GM19467 (cell line): Measurements from ENCODE around the gene PRDM7.

Experiments used
- ATAC-seq: cut with Tn5 transposase; IDR thresholded peaks from one replicate; pipeline ENCODE4 v1.9.1; 2021; ENCODE audit warnings: mild to moderate bottlenecking, moderate library complexity; ENCODE audit not compliant: unreplicated experiment

PRDM7 gene

GRCh38 chr16:90040152-90041023 is 36.7 kb downstream of the PRDM7 start:
- ATAC-seq: no peak

DNA sequence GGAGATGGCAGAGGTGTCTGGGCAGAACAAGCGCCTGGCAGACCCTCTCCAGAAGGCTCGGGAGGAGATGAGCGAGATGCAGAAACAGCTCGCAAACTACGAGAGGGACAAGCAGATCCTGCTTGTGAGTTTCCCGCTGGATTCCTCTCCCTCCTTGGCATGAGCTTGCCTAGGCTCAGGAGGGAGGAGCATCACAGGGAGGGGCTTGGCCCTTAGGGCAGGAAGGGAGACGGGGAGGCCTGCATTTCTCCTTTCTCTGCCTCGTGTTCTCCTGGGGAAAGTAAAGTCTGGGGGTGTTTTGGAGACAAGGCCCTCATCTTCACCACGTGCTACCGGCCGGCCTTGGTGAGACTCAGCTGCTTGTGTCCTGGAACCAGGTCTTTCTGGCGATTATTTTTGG is 39.9 kb downstream of the PRDM7 start:
- ATAC-seq: no peak

- no peak for ATAC-seq
These were observed 41.2 kb downstream of the PRDM7 start for GRCh38 chr16:90035902-90036301.

DNA sequence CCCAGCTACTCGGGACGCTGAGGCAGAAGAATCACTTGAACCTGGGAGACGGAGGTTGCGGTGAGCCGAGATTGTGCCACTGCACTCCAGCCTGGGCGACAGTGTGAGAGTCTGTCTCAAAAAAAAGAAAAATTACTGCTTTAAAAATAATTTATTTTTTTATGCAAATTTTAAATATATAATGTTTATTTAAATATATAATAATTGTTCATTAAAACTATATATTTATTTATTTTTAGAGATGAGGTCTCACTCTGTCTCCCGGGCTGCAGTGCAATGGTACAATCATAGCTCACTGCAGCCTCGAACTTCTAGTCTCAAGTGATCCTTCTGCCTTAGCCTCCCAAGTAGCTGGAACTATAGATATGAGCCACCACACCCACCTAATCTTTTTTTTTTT is 42.6 kb downstream of the PRDM7 start:
- ATAC-seq: no peak

GRCh38 chr16:90033387-90033786 is 43.7 kb downstream of the PRDM7 start:
- ATAC-seq: no peak

DNA sequence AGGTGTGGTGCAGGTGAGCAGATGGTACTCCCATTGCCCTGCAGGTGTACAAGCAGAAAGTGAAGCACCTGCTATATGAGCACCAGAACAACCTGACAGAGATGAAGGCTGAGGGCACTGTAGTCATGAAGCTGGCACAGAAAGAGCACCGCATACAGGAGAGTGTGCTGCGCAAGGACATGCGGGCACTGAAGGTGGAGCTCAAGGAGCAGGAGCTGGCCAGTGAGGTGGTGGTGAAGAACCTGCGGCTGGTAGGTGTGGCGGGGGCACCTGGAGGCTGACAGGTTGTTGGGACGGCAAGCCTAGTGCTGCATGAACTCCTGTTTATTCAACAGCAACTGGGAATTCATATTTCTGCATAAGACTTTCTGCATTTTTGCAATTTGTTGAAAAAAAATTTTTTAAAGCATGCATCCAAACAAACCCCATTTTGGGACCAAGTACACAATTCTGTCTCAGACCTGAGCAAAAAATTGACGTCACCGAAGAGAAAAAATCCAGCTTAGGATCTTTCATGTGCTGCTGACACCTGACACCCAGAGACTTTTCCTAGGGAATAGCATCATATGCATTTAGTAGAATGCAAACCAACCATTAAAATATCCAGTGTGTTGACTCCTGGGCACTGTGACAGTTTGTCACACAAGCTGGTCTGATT is 44.3 kb downstream of the PRDM7 start:
- no peak for ATAC-seq

DNA sequence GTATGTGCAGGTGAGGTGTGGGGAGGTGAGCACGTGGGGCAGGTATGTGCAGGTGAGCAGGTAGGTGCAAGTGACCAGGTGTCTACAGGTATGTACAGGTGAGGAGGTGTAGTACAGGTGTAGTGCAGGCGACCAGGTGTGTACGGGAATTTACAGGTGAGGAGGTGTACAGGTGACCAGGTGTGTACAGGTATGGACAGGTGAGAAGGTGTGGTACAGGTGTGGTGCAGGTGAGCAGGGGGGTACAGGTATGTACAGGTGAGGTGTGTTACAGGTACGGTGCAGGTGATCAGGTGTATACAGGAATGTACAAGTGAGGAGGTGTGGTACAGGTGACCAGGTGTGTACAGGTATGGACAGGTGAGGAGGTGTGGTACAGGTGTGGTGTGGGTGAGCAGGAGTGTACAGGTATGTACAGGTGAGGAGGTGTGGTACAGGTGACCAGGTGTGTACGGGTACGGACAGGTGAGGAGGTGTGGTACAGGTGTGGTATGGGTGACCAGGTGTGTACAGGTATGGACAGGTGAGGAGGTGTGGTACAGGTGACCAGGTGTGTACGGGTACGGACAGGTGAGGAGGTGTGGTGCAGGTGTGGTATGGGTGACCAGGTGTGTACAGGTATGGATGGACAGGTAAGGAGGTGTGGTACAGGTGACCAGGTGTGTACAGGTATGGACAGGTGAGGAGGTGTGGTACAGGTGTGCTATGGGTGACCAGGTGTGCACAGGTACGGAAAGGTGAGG is 45.0 kb downstream of the PRDM7 start:
- ATAC-seq: no peak

GRCh38 chr16:90031186-90031930 is 45.8 kb downstream of the PRDM7 start:
- no peak for ATAC-seq

GRCh38 chr16:90028985-90029384 is 48.1 kb downstream of the PRDM7 start:
- no peak for ATAC-seq

DNA sequence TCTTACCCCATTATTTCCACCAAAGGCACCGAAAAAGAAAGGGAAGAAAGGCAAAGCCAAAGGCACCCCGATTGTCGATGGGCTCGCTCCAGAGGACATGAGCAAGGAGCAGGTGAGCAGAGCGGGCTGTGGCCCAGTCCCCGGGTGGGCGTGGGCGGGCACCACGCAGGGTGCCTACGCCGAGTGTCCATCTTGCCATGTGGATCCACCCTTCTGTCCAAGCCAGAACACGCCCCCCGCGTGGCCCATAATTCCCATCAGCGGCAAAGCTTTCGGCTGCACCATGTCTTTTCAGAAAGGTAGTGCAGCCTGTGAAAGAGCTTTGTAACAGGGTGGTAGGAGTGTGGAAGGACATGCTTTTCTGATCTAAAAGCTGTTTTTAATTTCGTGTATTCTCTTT is 49.5 kb downstream of the PRDM7 start:
- ATAC-seq: no peak

DNA sequence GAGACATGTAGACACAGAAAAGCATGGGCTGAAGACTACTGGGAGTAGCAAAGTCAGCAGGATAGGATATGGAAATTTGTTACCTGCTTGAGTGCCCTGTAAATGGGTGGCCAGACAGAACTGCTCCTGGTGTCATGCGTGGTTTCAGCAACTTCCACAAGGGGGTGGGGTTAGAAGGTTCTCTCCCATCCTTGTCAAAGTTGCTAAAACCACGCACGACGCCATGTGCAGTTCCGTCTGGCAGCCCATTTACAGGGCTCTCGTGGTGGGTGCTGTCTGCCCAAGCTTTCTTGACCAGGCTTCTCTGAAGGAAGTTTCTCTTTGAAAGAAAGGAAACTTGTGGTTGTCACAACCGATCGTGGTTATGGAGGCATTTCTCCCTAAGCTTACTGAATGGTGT is 51.0 kb downstream of the PRDM7 start:
- no peak for ATAC-seq

GRCh38 chr16:90023078-90023447 is 54.1 kb downstream of the PRDM7 start:
- no peak for ATAC-seq

GRCh38 chr16:90022209-90023077 is 54.7 kb downstream of the PRDM7 start:
- ATAC-seq: peak; percentile 54

- ATAC-seq: no peak
These were observed 56.2 kb downstream of the PRDM7 start for GRCh38 chr16:90020838-90021382.

GRCh38 chr16:90020260-90020837 is 56.8 kb downstream of the PRDM7 start:
- no peak for ATAC-seq

DNA sequence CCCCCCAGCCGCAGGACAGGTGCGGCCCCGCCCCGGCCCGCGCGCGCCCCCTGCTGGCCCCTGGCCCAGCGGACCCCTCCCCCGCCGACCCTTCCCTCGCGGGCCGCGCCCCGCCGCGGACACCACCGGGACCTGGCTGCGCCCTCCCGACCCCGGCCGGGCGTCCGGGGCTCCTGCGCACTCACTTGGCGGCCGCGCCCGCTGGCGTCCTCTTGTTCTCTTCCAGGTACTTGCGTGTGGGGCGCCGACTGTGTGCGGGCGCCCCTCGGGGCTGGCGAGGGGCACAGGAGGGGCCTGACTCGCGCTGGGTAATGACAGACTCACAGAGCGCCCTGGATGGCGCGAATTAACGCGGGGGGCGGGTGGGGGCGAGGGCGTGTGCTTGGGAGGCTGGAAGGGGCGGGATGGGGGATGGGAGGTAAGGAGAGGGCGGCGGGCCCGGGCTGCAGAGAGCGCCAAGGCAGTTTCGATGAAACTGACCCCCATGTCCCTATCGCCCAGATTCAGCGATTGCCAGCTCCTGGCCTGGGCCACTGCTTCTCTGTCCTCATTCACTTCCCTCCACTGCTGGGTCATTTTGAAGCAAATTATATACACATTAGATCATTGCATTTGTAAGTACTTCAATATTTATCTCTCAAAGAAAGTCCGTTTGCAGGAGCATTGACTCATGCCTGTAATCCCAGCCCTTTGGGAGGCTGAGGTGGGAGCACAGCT is 57.4 kb downstream of the PRDM7 start:
- no peak for ATAC-seq

DNA sequence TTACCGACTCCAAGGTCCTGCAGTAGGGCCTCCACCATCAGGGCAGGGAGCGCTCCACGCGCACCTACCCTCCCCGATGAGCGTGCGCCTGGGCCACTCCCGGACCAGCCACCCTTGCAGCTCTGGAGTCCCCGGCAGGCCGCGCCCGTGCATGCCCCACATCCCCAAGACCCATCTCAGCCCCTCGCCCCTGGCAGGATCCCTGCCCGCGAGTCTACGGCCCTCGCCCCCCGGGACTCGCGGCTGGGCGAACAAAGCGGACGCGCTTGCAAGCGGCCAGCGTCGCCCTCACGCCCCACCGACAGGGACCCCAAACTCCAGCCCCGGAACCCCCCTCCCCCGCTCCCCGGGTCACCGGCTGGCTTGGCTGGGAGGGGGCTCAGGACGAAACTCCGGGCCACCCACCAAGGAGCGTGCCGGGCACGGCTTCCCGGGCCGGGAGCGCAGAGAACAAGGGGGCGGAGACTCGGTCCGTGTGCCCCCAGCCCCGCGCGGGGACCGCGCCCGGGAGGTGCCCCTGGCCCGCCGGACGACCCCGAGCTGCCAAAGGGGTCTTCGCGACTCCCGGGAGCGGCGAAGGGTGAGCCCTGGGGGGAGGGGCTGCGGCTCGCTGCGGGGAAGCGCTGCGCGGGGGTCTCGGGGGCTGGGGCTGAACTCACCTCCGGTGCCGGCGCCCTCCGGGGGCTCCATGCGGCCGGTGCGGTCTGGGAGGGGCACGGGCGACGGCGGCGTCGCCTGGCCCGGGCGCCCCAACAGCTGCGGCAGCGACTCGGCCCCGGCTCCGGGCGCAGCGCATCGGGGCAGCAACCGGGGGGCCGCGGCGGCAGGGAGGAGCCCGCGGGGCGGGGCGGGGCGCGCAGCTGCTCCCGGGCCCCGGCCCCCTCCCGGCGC is 58.2 kb downstream of the PRDM7 start, which contains the start of gene DBNDD1:
TSS of gene DBNDD1 (minus strand) at position 805 of the 891 bp plus-strand sequence. CDS start at position 690, 115 bp downstream.
- ATAC-seq: no peak

GRCh38 chr16:90018297-90018651 is 58.9 kb downstream of the PRDM7 start:
- ATAC-seq: no peak
